Left lung (tissue), 10 donors: ENCODE measurements around the gene EFCAB7. TPM values are rescaled to one million over a fixed set of nuclear protein-coding genes. Genes with fewer than 3 reads are reported as not detected.
"Not testable (repeated sequence)": the region's sequence is repeated elsewhere in the genome, so short reads cannot be mapped to it uniquely, and the experiment has no call there.

Experiments used
- ATAC-seq: fragments of 200-7000 bp; cut with Tn5 transposase; one replicate; pipeline ENCODE4 v1.9.1; 2020; ENCODE audit warnings: moderate library complexity
- DNase-seq, 4 donors: peaks; one replicate each; pipeline ENCODE4 v3.0.0-alpha.2; 2013 to 2020
- H3K27ac ChIP-seq, 2 donors: fragments of 200-600 bp; sonication (generic) in 1 of 2; one replicate each; pipeline versions ENCODE4 v1.5.0 to v1.8.0; 2020 to 2021
- H3K27me3 ChIP-seq, 2 donors: fragments of 200-600 bp; sonication (generic) in 1 of 2; one replicate each; pipeline versions ENCODE4 v1.5.0 to v1.8.0; 2020 to 2021
- H3K36me3 ChIP-seq, 2 donors: fragments of 200-600 bp; sonication (generic) in 1 of 2; one replicate each; pipeline versions ENCODE4 v1.5.0 to v1.8.0; 2020 to 2021
- H3K4me1 ChIP-seq, 2 donors: fragments of 200-600 bp; one replicate each; pipeline ENCODE4 v1.8.0; 2021
- H3K4me3 ChIP-seq, 2 donors: fragments of 200-600 bp; sonication (generic) in 1 of 2; one replicate each; pipeline versions ENCODE4 v1.5.0 to v1.8.0; 2020 to 2021; ENCODE audit warnings: mild to moderate bottlenecking in 1 of 2
- H3K9me3 ChIP-seq, 2 donors: fragments of 200-600 bp; sonication (generic) in 1 of 2; one replicate each; pipeline versions ENCODE4 v1.5.0 to v1.8.0; 2020 to 2021
- CTCF ChIP-seq, 2 donors: fragments of 200-600 bp; sonication (generic) in 1 of 2; IDR thresholded peaks; one replicate each; pipeline versions ENCODE4 v1.5.0 to v1.8.0; 2021; ENCODE audit warnings: antibody characterized with exemption in 2 of 2
- intact Hi-C, 2 donors: fragments of 100-400 bp; cut with DNase I; formaldehyde crosslinking; loops; one replicate each; pipeline versions ENCODE4 v1.11.2 to v1.14.2; 2022
- polyA plus RNA-seq, 6 donors: library from polyadenylated mRNA; unstranded; fragments of 120-200 nt; gene quantifications; one replicate each; pipeline ENCODE4 v1.2.1, GENCODE V29; 2013; ENCODE audit not compliant: insufficient read length in 6 of 6
- total RNA-seq, 2 donors: library from RNA; stranded (reverse); fragmentation: NEBNext Ultra II Directional; extraction: Animal tissue kit (Norgen Biotek cat#: 25700); gene quantifications; one replicate each; pipeline ENCODE4 v1.2.1, GENCODE V29; 2021
- donor health status: DM: no; HTN: yes; CAD: no.
- donor health status: DM: no; HTN: no; CAD: no.

The EFCAB7 gene
- total and polyA plus RNA-seq, 8 donors, result 6.8 to 32.6 (median 24.0) TPM

GRCh38 chr1:63557365-63557987, 34.2 kb downstream of the EFCAB7 start:
- peak in 1 of 4 donors; percentile 35 for DNase-seq
- peak; percentile 33 to 47 for TF ChIP-seq CTCF (IDR thresholded peaks at IDR 0.05)
- H3K27me3 ChIP-seq, result no peaks in the 10 kb centered on the region
- ATAC-seq, result peak; percentile 56
- H3K36me3 ChIP-seq, result no peaks in the 10 kb centered on the region
- H3K9me3 ChIP-seq, result no peaks in the 10 kb centered on the region
- no peak overlapping the region for H3K4me3 ChIP-seq
- no peaks in the 10 kb centered on the region for H3K4me1 ChIP-seq
- H3K27ac ChIP-seq, result no peak overlapping the region
- intact Hi-C loops, result no loop called here

GRCh38 chr1:63559357-63559756, 36.0 kb downstream of the EFCAB7 start:
- H3K4me3 ChIP-seq, result no peak overlapping the region
- intact Hi-C loops, result no loop called here
- no peaks in the 10 kb centered on the region for H3K27me3 ChIP-seq

GRCh38 chr1:63563745-63564144, 40.4 kb downstream of the EFCAB7 start:
- intact Hi-C loops, result no loop called here
- no peaks in the 10 kb centered on the region for H3K9me3 ChIP-seq
- no peak for ATAC-seq

More at GRCh38 chr1:63559357-63559756, 36.0 kb downstream of the EFCAB7 start:
- ATAC-seq (no peak), DNase-seq (no peak)
- Histone ChIP-seq H3K27ac (no peak overlapping the region), H3K4me1 (no peaks in the 10 kb centered on the region), H3K9me3 (no peaks in the 10 kb centered on the region), H3K36me3 (no peaks in the 10 kb centered on the region)
- no peak for TF ChIP-seq CTCF (IDR thresholded peaks at IDR 0.05)

GRCh38 chr1:63569068-63569467, 45.7 kb downstream of the EFCAB7 start:
- intact Hi-C loops, result no loop called here
- Histone ChIP-seq H3K4me3 (no peak overlapping the region), H3K4me1 (no peaks in the 10 kb centered on the region), H3K36me3 (no peaks in the 10 kb centered on the region), H3K27me3 (no peaks in the 10 kb centered on the region), H3K27ac (no peak overlapping the region), H3K9me3 (no peaks in the 10 kb centered on the region)
- TF ChIP-seq CTCF (IDR thresholded peaks at IDR 0.05), result no peak
- DNase-seq (no peak), ATAC-seq (no peak)

More at GRCh38 chr1:63563745-63564144, 40.4 kb downstream of the EFCAB7 start:
- no peaks in the 10 kb centered on the region for H3K27me3 ChIP-seq
- no peaks in the 10 kb centered on the region for H3K4me1 ChIP-seq
- H3K36me3 ChIP-seq, result no peaks in the 10 kb centered on the region
- no peak overlapping the region for H3K27ac ChIP-seq
- TF ChIP-seq CTCF (IDR thresholded peaks at IDR 0.05), result no peak
- DNase-seq, result no peak
- H3K4me3 ChIP-seq, result no peak overlapping the region

- no peak overlapping the region for H3K27ac ChIP-seq
- H3K36me3 ChIP-seq, result no peaks in the 10 kb centered on the region
- intact Hi-C loops, result no loop called here
- H3K9me3 ChIP-seq, result no peaks in the 10 kb centered on the region
- DNase-seq (no peak), ATAC-seq (no peak)
- H3K4me1 ChIP-seq, result no peaks in the 10 kb centered on the region
- H3K4me3 ChIP-seq, result no peak overlapping the region
- no peak for TF ChIP-seq CTCF (IDR thresholded peaks at IDR 0.05)
- no peaks in the 10 kb centered on the region for H3K27me3 ChIP-seq
These were observed 46.5 kb downstream of the EFCAB7 start for GRCh38 chr1:63569640-63570316.

- intact Hi-C loops, H3K36me3 ChIP-seq, DNase-seq, ATAC-seq, H3K27ac ChIP-seq, H3K27me3 ChIP-seq, H3K9me3 ChIP-seq, H3K4me1 ChIP-seq, H3K4me3 ChIP-seq: not testable (repeated sequence)
These were observed 49.4 kb downstream of the EFCAB7 start for GRCh38 chr1:63572686-63573085.

- H3K27ac ChIP-seq, H3K36me3 ChIP-seq, ATAC-seq, DNase-seq, H3K4me1 ChIP-seq, H3K9me3 ChIP-seq, H3K27me3 ChIP-seq, intact Hi-C loops, H3K4me3 ChIP-seq: not testable (repeated sequence)
These were observed 51.0 kb downstream of the EFCAB7 start for GRCh38 chr1:63574203-63574796.
